Measurements from ENCODE around the gene NRG2. TPM values are rescaled to one million over a fixed set of nuclear protein-coding genes. Genes with fewer than 3 reads are reported as not detected.

Gene NRG2
- total RNA-seq (1 to 10 TPM; 2.4 to 4.6 TPM), polyA plus RNA-seq (ENCODE audit: insufficient read length in 2 of 2) (10 to 100 TPM in 1 of 2 donors, 1 to 10 TPM in 1; 10.0 to 11.5 TPM)
- long read RNA-seq, donor 1, result 0 reads
- long read RNA-seq, donor 2, result 0 reads
- long read RNA-seq, donor 3, result 0 reads
- long read RNA-seq, donor 4, partial matches to known transcripts, result 0 of 1 reads
- long read RNA-seq, donor 4, other reads (novel, unspliced or antisense), result 0 of 1 reads

GRCh38 chr5:140042643-140043507, at the start of gene NRG2:
TSS of gene NRG2 (minus strand) at chr5:140043299.
- WGBS (ENCODE audit: insufficient coverage), result under 1% methylated on average over 82 of the region's 82 CpGs
- H3K27ac ChIP-seq (ENCODE audit: low read depth, low read length), result peak within 1 kb of the TSS; percentile 79

DNA sequence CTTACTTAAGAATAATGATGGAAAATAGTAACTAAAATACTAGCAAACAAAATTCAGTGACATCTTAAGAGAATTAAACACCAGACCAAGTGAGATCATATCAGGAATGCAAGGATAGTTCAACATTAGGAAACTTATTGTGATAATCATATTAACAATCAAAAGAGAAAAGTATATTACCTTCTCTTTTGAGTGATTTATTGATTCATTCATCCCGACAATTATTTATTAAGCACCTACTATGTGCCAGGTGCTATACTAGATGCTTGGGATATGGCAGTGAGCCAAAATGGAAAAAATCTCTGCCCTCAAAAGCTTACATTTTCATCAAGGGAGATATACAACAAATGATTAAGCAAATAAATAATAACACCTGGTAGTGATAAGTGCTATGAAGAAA, 47.2 kb upstream of the NRG2 start:
- Histone ChIP-seq H3K4me3 (ENCODE audit: low read depth, low read length) (no peak overlapping the region), H3K9me3 (ENCODE audit: control insufficient read depth, insufficient read depth, low read length) (peaks cover 4% of the 10 kb centered on the region), H3K36me3 (ENCODE audit: control insufficient read depth, insufficient read depth, low read length) (no peaks in the 10 kb centered on the region), H3K27ac (ENCODE audit: low read depth, low read length) (no peak overlapping the region), H3K4me1 (ENCODE audit: control insufficient read depth, insufficient read depth, low read length) (no peaks in the 10 kb centered on the region), H3K27me3 (ENCODE audit: control insufficient read depth, insufficient read depth, low read length) (peaks cover 6% of the 10 kb centered on the region)
- WGBS (ENCODE audit: insufficient coverage), result no CpG with 5 or more reads among the region's 1 CpG
- DNase-seq (ENCODE audit: low read depth in 4 of 6, low spot score in 6 of 6), result no peak

More at GRCh38 chr5:140042643-140043507, at the start of gene NRG2:
- no peaks in the 10 kb centered on the region for H3K27me3 ChIP-seq (ENCODE audit: control insufficient read depth, insufficient read depth, low read length)
- H3K9me3 ChIP-seq (ENCODE audit: control insufficient read depth, insufficient read depth, low read length), result no peaks in the 10 kb centered on the region
- no peaks in the 10 kb centered on the region for H3K36me3 ChIP-seq (ENCODE audit: control insufficient read depth, insufficient read depth, low read length)
- H3K4me1 ChIP-seq (ENCODE audit: control insufficient read depth, insufficient read depth, low read length), result peaks cover 12% of the 10 kb centered on the region
- DNase-seq (ENCODE audit: low read depth in 4 of 6, low spot score in 6 of 6), result peak; percentile 53 to 94 (median 72)
- peak within 1 kb of the TSS; percentile 55 for H3K4me3 ChIP-seq (ENCODE audit: low read depth, low read length)

DNA sequence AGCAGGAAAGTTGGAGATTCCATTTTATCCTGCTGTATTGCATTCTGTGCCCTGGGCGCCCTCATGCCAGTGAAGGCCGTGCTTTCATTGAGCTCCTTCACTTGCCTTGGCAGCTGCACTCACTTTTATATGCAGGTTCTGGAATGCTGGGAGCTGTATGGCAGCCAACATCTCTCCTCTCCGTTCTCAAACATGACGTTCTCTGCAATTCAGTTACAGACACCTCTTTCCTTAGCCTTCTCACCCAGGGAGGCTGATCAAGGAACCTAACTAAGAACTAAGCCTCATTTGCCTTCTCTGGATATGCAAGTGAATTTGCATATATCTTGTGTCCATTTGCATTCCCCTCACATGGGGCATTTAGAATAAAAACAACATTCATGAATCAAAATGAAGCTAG, 41.4 kb upstream of the NRG2 start:
- no peaks in the 10 kb centered on the region for H3K4me1 ChIP-seq (ENCODE audit: control insufficient read depth, insufficient read depth, low read length)
- H3K27me3 ChIP-seq (ENCODE audit: control insufficient read depth, insufficient read depth, low read length), result peaks cover 7% of the 10 kb centered on the region
- H3K4me3 ChIP-seq (ENCODE audit: low read depth, low read length), result no peak overlapping the region
- DNase-seq (ENCODE audit: low read depth in 4 of 6, low spot score in 6 of 6), result peak in 2 of 6 donors; percentile 33 to 73
- 25% methylated on average over 2 of the region's 4 CpGs for WGBS (ENCODE audit: insufficient coverage)
- H3K27ac ChIP-seq (ENCODE audit: low read depth, low read length), result no peak overlapping the region
- no peaks in the 10 kb centered on the region for H3K9me3 ChIP-seq (ENCODE audit: control insufficient read depth, insufficient read depth, low read length)
- H3K36me3 ChIP-seq (ENCODE audit: control insufficient read depth, insufficient read depth, low read length), result no peaks in the 10 kb centered on the region

DNA sequence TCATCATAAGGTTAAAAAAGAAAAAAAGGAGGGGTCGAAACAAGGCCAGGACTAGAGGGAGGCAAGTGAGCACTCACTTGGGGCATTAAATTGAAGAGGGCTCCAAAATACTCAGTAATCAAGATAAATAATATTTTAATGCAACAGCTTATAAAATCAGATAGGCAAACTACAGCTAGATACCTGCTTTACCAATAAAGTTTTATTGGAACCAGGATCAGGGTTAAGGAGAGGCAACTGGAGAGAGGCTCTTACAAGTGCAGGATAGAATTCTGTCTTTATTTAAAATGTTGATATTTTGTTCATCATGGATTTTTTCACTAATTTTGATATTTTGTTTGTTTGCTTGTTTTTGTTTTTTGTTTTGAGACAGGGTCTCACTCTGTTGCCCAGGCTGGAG, 40.6 kb upstream of the NRG2 start:
- Histone ChIP-seq H3K4me1 (ENCODE audit: control insufficient read depth, insufficient read depth, low read length) (no peaks in the 10 kb centered on the region), H3K36me3 (ENCODE audit: control insufficient read depth, insufficient read depth, low read length) (no peaks in the 10 kb centered on the region), H3K4me3 (ENCODE audit: low read depth, low read length) (no peak overlapping the region), H3K9me3 (ENCODE audit: control insufficient read depth, insufficient read depth, low read length) (no peaks in the 10 kb centered on the region), H3K27me3 (ENCODE audit: control insufficient read depth, insufficient read depth, low read length) (peaks cover 7% of the 10 kb centered on the region), H3K27ac (ENCODE audit: low read depth, low read length) (no peak overlapping the region)
- DNase-seq (ENCODE audit: low read depth in 4 of 6, low spot score in 6 of 6), result no peak
- WGBS (ENCODE audit: insufficient coverage), result no CpG with 5 or more reads among the region's 1 CpG

DNA sequence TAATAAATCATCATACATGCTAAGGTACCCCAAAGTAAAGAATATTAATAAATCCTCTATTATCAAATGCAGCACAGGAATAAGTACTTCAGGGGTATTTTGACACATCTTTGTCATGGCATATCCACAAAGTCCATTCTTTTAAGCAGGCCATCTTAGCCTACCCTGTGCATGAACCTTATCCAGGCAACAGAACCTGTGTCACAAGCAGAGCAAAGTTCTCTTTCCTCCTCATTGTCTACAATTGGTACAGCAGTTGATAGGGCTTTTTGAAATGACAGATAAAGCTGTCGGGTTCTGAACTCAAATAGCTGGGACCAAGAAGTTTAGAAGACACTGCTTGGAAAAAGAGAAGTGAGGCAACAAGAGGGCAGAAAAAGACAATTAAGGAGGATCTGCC, 40.0 kb upstream of the NRG2 start:
- Histone ChIP-seq H3K4me1 (ENCODE audit: control insufficient read depth, insufficient read depth, low read length) (no peaks in the 10 kb centered on the region), H3K36me3 (ENCODE audit: control insufficient read depth, insufficient read depth, low read length) (no peaks in the 10 kb centered on the region), H3K4me3 (ENCODE audit: low read depth, low read length) (no peak overlapping the region), H3K27ac (ENCODE audit: low read depth, low read length) (no peak overlapping the region), H3K9me3 (ENCODE audit: control insufficient read depth, insufficient read depth, low read length) (no peaks in the 10 kb centered on the region), H3K27me3 (ENCODE audit: control insufficient read depth, insufficient read depth, low read length) (peaks cover 7% of the 10 kb centered on the region)
- no peak for DNase-seq (ENCODE audit: low read depth in 4 of 6, low spot score in 6 of 6)
- 87% methylated on average over 1 of the region's 1 CpG for WGBS (ENCODE audit: insufficient coverage)

DNA sequence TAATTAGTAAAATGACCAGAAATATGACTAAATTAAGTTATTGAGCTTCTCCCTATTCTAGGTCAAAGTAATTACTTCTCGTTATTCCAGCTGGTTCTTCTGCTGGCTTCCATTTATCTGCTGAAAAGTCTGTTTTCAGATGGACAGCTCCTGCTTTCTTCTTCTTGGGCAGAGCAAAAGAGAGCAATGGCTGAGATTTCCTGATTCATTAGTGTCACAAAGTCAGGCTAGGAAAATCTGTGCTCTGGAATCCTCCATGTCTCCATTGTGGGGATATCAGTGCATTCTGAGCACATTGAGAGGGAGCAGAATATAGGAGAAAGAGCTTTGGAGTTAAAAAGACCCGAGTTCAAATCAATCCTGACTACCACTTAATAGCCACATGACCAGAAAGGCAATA, 33.7 kb upstream of the NRG2 start:
- Histone ChIP-seq H3K4me3 (ENCODE audit: low read depth, low read length) (no peak overlapping the region), H3K27ac (ENCODE audit: low read depth, low read length) (no peak overlapping the region), H3K27me3 (ENCODE audit: control insufficient read depth, insufficient read depth, low read length) (peaks cover 20% of the 10 kb centered on the region), H3K36me3 (ENCODE audit: control insufficient read depth, insufficient read depth, low read length) (no peaks in the 10 kb centered on the region), H3K9me3 (ENCODE audit: control insufficient read depth, insufficient read depth, low read length) (no peaks in the 10 kb centered on the region), H3K4me1 (ENCODE audit: control insufficient read depth, insufficient read depth, low read length) (peaks cover 3% of the 10 kb centered on the region)
- no peak for DNase-seq (ENCODE audit: low read depth in 4 of 6, low spot score in 6 of 6)
- no CpG with 5 or more reads among the region's 2 CpGs for WGBS (ENCODE audit: insufficient coverage)

GRCh38 chr5:140076142-140076541, 33.0 kb upstream of the NRG2 start:
- DNase-seq (ENCODE audit: low read depth in 4 of 6, low spot score in 6 of 6), result no peak
- Histone ChIP-seq H3K9me3 (ENCODE audit: control insufficient read depth, insufficient read depth, low read length) (no peaks in the 10 kb centered on the region), H3K36me3 (ENCODE audit: control insufficient read depth, insufficient read depth, low read length) (no peaks in the 10 kb centered on the region), H3K4me3 (ENCODE audit: low read depth, low read length) (no peak overlapping the region), H3K27ac (ENCODE audit: low read depth, low read length) (no peak overlapping the region), H3K4me1 (ENCODE audit: control insufficient read depth, insufficient read depth, low read length) (peaks cover 3% of the 10 kb centered on the region), H3K27me3 (ENCODE audit: control insufficient read depth, insufficient read depth, low read length) (peaks cover 24% of the 10 kb centered on the region)
- WGBS (ENCODE audit: insufficient coverage), result no CpG with 5 or more reads among the region's 1 CpG

GRCh38 chr5:140075371-140075770, 32.3 kb upstream of the NRG2 start:
- DNase-seq (ENCODE audit: low read depth in 4 of 6, low spot score in 6 of 6), result no peak

GRCh38 chr5:140073296-140073695, 30.2 kb upstream of the NRG2 start:
- H3K27me3 ChIP-seq (ENCODE audit: control insufficient read depth, insufficient read depth, low read length), result peaks cover 40% of the 10 kb centered on the region
- H3K4me1 ChIP-seq (ENCODE audit: control insufficient read depth, insufficient read depth, low read length), result peaks cover 3% of the 10 kb centered on the region
- peak in 2 of 6 donors; percentile 40 to 66 for DNase-seq (ENCODE audit: low read depth in 4 of 6, low spot score in 6 of 6)
- no peaks in the 10 kb centered on the region for H3K9me3 ChIP-seq (ENCODE audit: control insufficient read depth, insufficient read depth, low read length)
- no peak overlapping the region for H3K27ac ChIP-seq (ENCODE audit: low read depth, low read length)
- H3K36me3 ChIP-seq (ENCODE audit: control insufficient read depth, insufficient read depth, low read length), result no peaks in the 10 kb centered on the region
- WGBS (ENCODE audit: insufficient coverage), result no CpG with 5 or more reads among the region's 4 CpGs
- H3K4me3 ChIP-seq (ENCODE audit: low read depth, low read length), result no peak overlapping the region

More at GRCh38 chr5:140075371-140075770, 32.3 kb upstream of the NRG2 start:
- H3K27me3 ChIP-seq (ENCODE audit: control insufficient read depth, insufficient read depth, low read length), result peaks cover 28% of the 10 kb centered on the region
- H3K36me3 ChIP-seq (ENCODE audit: control insufficient read depth, insufficient read depth, low read length), result no peaks in the 10 kb centered on the region
- no peak overlapping the region for H3K27ac ChIP-seq (ENCODE audit: low read depth, low read length)
- no peaks in the 10 kb centered on the region for H3K9me3 ChIP-seq (ENCODE audit: control insufficient read depth, insufficient read depth, low read length)
- H3K4me3 ChIP-seq (ENCODE audit: low read depth, low read length), result no peak overlapping the region
- peaks cover 3% of the 10 kb centered on the region for H3K4me1 ChIP-seq (ENCODE audit: control insufficient read depth, insufficient read depth, low read length)
- WGBS (ENCODE audit: insufficient coverage), result no CpG with 5 or more reads among the region's 2 CpGs

DNA sequence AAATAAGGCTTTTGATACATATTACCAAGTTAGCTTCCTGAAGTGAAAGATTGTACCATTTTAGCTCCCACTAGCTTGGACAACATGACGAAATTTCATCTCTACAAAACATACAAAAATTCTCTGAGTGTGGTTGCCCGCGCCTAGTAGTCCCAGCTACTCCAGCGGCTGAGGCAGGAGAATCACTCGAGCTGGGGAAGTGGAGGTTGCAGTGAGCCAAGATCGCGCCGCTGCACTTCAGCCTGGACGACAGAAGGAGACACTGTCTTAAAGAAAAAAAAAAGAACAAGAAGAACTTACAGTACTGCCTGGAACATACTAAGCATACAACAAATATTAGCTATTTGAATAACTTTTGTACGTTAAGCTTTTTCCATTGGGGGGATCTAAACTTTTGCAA, 29.7 kb upstream of the NRG2 start:
- H3K4me3 ChIP-seq (ENCODE audit: low read depth, low read length), result no peak overlapping the region
- no peaks in the 10 kb centered on the region for H3K9me3 ChIP-seq (ENCODE audit: control insufficient read depth, insufficient read depth, low read length)
- H3K36me3 ChIP-seq (ENCODE audit: control insufficient read depth, insufficient read depth, low read length), result no peaks in the 10 kb centered on the region
- no CpG with 5 or more reads among the region's 10 CpGs for WGBS (ENCODE audit: insufficient coverage)
- H3K4me1 ChIP-seq (ENCODE audit: control insufficient read depth, insufficient read depth, low read length), result peaks cover 3% of the 10 kb centered on the region
- no peak overlapping the region for H3K27ac ChIP-seq (ENCODE audit: low read depth, low read length)
- DNase-seq (ENCODE audit: low read depth in 4 of 6, low spot score in 6 of 6), result no peak
- H3K27me3 ChIP-seq (ENCODE audit: control insufficient read depth, insufficient read depth, low read length), result peaks cover 40% of the 10 kb centered on the region

Data from spinal cord (tissue), 10 donors.